Measurements from ENCODE around the gene DOK6.
A peak's percentile ranks its signal among the peaks of the same experiment; 100 is the strongest.

Gene DOK6

DNA sequence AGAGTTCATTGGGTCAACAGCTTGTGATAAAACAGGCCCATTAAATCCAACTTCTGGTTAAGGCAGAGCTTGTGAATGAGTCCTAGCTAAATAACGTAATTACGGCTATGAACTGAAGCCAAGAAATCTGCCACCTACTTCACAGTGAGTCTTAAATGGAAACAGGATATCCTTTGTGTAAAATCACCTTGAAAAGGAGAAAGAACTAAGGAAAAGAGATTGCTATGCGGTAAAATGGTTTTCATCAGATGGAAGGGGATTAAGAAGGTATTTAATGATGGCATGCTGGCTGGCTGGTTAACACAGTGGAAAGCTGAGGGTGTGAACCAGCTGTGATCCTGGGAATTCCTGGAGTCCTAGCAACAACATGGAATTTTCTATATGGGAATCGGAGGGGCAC, 156.6 kb downstream of the DOK6 start:
- DNase-seq, result peak; percentile 43 to 79

DNA sequence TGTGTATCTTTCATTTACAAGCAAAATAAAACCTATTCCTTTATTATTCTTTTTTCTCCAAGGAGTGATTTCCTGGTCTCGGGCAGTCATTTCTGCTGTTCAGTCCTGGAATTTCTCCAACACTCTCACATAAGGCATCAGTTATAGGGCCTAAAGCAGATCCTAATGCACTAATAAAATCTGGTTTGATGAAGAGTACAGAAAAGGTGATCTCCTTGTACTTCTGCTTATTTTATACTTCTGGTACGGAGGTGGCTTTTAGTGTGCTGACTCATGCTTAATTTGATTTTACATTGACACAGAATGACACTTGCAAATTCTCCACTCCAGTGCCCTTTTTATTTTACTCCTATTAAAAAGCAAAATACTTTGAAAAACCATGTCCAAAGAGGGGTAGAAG, 157.4 kb downstream of the DOK6 start:
- no peak for DNase-seq

DNA sequence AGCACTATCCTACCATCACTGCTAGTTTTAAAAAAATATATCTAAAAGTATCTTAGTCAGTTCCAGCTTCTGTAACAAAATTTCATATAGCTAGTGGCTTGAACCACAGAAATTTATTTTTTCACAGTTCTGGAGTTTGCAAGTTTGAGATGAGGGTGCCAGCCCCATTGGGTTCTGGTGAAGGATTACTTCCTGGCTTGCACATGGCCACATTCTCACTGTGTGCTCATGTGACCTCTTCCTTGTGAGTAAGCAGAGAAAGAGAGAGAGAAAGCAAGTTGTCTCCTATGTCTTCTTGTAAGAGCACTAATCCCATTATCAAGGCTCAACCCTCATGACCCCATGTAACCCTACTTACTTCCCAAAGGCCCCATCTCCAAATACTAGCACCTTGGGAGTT, 158.9 kb downstream of the DOK6 start:
- no peak for DNase-seq

DNA sequence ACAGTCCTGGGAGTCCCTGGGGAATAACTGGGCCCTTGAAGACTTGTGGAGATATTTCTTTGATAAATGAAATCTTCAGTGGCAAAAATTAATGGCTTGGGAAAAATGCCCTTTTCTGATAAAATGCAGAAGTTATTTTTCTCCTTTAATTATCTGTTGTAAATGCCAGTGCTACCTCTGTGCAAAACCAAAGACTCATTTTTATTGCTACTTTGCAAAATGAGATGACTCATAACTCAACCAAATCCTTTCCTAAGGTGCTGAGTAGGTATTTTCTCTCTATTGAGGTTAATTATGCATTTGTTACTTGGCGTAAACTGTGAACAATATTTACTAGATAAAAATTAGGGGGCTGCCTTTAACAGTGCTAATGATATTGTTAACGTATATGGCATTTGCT, 163.9 kb downstream of the DOK6 start:
- DNase-seq, result no peak

GRCh38 chr18:69567813-69568488, 167.3 kb downstream of the DOK6 start:
- DNase-seq, result no peak

GRCh38 chr18:69569133-69569532, 168.4 kb downstream of the DOK6 start:
- DNase-seq, result no peak

GRCh38 chr18:69574401-69574800, 173.7 kb downstream of the DOK6 start:
- no peak for DNase-seq

DNA sequence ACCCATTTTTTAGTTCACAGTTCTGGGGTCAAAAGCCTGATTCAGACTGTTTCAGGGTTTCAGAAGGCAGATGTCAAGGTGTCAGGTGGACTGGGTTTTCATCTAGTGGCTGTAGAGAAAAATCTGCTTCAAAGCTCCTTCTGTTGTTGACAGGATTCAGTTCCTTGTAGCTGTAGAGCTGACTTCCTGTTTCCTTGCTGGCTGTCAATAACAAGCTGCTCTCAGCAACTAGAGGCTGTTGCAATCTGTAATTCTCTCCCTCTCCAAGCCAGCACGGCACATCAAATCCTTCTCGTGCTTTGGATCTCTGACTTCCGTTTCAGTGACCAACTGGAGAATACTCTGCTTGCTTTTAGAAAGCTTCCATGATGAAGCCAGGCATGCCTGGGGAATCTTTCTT, 179.4 kb downstream of the DOK6 start:
- DNase-seq, result peak; percentile 3 to 63

DNA sequence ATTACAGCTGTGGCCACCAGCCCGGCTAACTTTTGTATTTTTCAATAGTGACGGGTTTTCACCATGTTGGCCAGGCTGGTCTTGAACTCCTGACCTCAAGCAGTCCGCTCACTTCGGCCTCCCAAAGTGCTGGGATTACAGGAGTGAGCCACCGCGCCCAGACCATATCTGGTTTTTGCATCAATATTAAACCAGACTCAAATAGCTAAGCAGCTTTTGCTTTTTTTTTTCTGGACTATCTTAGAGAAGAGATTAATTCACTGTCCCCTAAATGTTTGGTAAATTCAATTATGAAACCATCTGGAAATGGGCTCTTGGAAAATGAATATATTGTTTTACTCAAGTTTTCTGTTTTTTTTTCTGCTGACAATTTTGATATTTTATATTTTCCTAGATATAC, 183.7 kb downstream of the DOK6 start:
- DNase-seq, result no peak

GRCh38 chr18:69585696-69586095, 185.0 kb downstream of the DOK6 start:
- peak in 1 of 2 experiments; percentile 1 for DNase-seq

- DNase-seq, result no peak
Observed at GRCh38 chr18:69586537-69586936, 185.8 kb downstream of the DOK6 start.

DNA sequence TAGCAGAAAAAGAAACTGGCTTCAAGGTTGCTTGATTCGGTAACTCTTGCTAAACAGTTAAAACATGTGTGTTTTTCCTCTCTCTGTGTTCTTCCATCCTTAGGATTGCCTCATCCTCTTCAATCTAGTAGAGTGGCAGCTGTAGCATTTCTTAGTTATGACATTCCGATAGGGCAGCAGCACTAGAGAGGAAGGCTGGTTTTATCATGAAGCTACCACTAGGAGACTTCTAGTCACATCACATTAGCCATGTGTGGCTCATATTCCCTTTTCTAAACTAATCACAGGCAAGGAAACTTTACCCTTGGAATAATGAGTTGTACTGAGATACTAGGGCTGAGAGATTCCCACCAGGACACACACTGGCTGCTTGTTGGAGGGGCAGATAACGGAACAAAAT, 187.6 kb downstream of the DOK6 start:
- DNase-seq, result peak in 1 of 2 experiments; percentile 15

DNA sequence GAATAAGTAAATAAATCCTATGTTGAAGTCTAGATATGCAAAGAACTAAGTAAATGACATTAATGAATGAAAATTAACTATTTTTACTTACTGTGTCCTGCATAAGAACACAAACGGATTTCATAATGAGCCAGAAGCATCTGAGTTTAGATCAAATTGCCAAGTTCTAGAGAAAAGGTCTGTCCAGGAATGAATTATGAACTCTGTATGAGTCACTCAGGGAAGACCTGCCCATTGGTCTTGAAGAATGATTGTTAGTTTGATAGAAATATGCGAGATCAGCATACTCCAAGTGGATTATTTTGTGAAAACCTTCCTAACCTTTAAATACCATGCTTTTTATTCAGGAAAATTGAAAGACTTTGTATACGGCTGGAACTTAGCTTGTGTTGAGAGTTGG, 189.5 kb downstream of the DOK6 start:
- no peak for DNase-seq

DNA sequence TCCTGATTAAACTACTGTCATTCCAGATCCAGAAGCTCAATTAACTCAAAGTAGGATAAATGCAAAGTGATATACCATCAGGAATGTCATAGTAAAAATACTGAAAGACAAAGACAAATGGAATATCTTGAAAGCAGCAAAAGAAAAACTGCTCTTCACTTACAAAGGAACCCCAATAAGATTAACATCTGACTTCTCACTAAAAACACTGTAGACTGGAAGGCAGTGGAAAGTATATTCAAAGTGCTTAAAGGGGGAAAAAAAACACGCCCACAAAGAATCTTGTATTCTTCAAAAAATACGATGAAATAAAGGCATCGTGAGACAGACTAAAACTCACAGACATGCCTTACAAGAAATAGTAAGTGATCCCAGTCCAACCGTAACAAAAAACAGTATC, 195.7 kb downstream of the DOK6 start:
- DNase-seq, result no peak

- DNase-seq, result no peak
Observed at GRCh38 chr18:69597561-69597960, 196.9 kb downstream of the DOK6 start.

DNA sequence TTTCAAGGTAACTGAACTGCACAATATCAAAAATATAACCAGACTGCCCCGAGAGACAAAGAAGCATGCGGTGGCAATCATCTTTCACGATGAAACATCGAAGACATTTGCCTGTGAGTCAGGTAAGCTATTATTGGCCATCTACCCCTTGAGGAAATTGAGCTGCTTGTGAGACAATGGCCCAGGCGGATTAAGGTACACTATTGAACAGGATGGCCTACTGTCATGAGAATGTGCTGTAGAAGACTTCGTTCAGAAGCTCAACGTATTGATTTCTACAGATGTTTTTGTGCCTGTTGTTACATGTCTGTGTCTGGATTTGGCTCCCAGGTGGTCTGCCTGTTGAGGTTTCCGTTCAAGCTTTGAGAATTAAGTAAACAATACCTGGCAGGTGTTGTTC, 198.7 kb downstream of the DOK6 start:
- no peak for DNase-seq

- DNase-seq, result no peak
Observed at GRCh38 chr18:69612242-69612641, 211.6 kb downstream of the DOK6 start.

DNA sequence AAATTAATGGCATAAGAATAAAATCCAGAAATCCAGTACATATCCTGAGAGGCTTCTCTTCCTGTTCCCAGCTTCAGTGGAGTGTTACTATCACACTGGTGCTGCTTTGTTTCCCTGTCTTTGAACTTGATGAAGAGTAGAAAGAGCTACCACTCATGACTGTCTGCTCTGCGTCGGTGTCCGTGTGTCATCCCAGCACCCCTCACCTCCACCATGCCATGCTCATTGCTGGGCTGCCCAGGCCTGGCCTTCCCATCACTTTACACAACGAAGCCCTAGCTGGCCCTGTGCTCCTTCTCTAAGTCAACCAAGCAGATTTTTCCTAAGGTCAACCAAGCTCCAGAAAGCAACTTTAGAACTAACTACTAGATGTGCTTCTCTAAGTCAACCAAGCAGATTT, 215.4 kb downstream of the DOK6 start:
- no peak for DNase-seq

GRCh38 chr18:69617408-69617807, 216.7 kb downstream of the DOK6 start:
- DNase-seq, result no peak

DNA sequence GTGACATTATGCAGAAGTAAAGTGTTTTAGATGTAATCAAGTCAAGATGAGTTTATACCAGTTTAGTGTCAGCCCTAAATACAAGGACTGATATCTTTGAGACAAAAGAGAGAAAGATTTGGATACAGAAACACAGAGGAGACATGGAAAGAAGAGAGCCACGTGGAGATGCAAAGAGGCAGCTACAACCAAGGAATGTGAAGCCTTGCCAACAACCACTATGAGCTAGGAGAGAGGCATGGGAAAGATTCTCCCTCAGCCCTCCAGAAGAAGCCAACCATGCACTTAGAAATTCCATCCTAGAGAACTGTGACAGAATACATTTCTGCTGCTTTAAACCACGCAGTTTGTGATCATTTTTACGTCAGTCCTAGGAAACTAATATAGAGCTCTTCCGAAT, 217.2 kb downstream of the DOK6 start:
- DNase-seq, result no peak

DNA sequence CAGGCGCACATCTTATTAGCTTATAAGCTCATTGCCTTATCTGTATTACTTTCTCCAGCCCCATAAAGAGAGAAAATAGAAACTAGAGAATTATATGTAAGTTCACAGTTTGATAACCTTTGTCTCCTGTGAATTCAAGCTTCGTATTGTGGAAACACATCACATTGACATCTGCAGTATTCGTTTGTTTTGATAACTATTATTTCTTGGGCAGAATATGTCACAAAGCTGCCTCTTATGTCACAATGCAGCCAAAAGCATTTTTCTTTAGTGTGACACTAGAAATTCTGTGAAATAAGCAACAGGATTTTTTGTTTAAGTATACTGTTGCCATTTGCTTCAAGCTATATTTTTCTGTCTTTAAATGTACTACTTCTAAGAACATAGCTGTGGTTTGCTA, 221.5 kb downstream of the DOK6 start:
- DNase-seq, result no peak

DNA sequence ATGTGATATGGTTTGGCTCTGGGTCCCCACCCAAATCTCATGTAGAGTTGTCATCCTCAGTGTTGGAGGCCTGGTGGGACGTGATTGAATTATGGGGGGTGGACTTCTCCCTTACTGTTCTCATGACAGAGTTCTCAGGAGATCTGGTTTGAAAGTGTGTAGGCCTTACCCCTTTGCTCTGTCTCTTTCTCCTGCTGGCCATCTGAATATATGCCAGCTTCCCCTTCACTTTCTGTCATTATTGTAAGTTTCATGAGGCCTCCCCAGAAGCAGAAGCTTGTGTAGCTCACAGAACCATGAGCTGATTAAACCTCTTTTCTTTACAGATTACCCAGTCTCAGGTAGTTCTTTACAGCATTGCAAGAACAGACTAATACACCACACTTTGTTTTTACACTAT, 222.3 kb downstream of the DOK6 start:
- DNase-seq, result no peak

DNA sequence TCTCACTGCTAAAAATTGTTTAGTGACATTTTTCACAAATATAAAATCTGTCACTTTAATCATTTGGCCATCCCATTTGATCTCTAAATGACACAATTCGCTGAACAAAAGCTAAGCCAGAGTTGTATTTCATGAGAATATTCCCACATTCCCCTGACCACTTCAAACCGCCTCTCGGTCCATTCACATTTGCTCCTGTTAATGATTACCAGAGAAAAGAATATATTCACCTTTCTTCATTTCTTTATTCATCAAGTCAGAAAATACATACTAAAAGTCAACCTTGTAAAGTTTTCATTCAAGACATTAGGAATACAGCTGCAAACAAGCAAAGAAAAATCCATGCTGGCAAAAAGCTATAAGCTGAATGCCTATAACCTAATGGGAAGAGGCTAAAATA, 225.5 kb downstream of the DOK6 start:
- DNase-seq, result no peak

DNA sequence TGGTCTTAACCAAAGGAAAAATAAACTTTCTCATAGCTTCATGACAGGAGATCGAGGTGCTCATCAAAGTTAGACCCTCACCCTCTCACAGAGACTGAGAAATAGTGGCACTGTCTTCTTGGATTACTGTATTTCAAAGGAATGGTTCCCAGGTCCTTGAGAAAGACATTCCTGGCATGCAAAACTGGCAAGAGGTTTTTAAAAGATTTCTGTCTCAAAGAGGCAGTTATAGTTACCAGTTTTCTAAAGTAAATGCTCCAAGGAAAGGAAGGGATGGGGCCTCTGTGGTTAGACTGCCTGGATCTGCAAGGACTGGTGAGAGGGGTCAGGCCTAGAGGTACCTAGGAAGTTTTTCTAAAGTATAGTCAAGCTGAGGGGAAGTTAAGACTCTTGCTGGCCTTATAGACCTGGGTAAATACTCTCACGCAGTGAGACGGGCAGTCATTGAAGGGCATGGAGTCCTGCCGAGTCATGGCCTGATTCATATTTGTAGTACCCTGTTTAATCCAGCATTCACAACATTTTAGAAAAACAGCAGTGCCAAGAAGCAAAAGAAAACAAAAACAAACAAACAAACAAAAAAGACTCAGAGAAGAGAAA, 226.1 kb downstream of the DOK6 start:
- no peak for DNase-seq

DNA sequence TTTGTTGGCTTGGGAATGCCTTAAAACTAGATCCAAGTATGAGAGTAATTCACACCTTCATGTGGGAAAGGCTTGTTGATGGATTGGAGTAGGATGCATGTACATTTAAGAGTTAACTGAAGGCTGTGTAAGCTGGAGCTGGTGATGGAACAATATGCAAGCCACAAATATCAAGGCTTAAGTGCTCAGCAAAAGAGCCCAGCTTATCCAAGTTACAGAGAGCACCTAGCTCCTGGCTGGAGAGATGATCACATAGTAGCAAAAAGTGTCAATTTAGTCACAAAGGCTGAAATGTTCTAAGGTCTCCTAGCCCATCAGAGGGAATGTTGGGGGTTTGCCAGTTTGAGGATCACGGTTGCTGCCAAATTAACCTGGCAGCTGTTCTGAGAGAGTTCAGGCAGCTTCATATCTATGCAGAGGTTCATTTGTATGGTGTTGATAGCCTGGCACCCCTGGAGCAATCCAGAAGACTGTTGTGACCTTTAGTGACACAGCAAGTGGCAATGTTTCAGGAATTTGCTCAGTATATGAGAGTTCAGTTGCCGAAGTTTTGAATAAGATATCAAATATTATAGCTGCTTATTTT, 228.2 kb downstream of the DOK6 start:
- no peak for DNase-seq

Data from NCI-H524 (cell line).